ENCODE results near the gene ARMS2.

Gene ARMS2

GRCh38 chr10:122454603-122455080, at the start of gene ARMS2:
Gene ARMS2, plus strand, starts transcription at chr10:122454653. Its CDS starts 75 bp downstream, at chr10:122454728.
- no peak within 1 kb of the TSS for H3K4me3 ChIP-seq (ENCODE audit: low read depth, low read length)
- DNase-seq (ENCODE audit: low read depth): no peak

DNA sequence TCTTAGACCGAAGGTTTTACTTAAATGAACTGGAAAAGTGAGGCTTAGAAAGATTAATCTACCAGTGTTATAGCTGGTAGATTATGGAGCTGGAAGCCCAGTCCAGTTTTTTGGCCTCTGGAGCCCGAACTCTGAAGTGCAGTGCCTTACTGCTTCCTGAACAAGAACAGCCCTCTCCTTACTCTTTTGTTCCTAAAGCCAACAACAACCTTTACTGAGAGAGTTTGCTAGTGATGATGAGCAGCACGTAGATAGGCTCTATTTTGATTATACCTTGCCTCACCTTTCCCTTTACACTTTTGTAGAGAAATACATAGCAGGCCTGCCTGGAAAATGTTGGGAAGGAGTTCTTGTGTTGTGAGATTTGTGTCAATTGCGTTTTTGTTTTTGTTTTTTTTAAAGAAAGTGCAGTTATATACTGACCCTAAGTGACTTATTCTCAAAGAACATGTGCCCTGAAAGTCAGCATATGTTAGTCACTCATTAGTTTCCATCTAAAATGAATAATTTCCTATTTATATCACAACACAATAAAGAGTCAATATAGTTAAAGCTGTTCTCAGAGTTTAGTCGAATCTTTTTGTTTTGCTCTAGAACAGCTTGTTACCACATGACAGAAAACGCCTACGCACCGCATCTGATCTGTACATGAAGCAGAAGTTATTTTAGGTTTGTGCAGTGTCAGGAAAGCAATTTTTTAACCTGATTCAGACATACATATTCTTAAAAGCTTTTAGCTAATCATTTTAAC, 46.9 kb upstream of the ARMS2 start:
- peak; percentile 24 for DNase-seq (ENCODE audit: low read depth)
- H3K4me3 ChIP-seq (ENCODE audit: low read depth, low read length): no peak overlapping the region

DNA sequence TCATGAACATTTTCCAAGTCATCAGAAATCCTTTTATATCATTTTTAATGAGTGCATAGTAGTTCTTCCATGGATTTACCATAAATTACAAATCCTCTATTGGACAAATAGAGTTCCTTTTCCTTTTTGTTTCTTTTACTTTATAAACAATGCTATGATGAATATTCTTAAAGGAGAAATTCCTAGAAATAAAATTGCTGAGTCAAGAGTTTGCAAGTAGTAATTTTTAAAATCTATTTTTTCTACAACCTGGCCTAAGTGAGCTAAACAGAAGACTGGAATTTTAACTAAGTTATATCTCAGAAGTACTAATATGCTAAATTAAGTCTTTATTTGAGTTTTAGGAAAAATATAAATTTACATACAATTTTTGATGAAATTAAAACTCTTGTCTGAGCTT, 41.1 kb upstream of the ARMS2 start:
- DNase-seq (ENCODE audit: low read depth): no peak
- H3K4me3 ChIP-seq (ENCODE audit: low read depth, low read length): no peak overlapping the region

DNA sequence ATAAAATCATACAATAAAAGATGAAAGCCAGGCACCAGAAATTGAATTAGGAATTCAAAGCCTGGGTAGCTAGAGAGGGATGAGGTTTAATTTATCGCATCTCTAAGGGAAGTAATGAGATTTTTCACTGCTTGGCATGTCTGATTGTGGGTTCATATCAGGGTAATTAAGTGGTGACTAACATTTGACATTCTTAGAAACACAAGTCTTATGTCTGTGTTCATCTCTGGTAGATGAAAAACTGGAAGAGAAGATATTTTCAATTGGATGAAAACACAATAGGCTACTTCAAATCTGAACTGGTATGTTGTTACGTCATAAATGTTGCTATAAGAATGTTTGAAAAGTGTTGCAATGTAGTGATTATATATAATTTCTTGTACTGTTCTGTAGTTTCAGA, 36.8 kb upstream of the ARMS2 start:
- peak; percentile 20 for DNase-seq (ENCODE audit: low read depth)
- no peak overlapping the region for H3K4me3 ChIP-seq (ENCODE audit: low read depth, low read length)

- peak; percentile 20 for DNase-seq (ENCODE audit: low read depth)
- no peak overlapping the region for H3K4me3 ChIP-seq (ENCODE audit: low read depth, low read length)
Observed at GRCh38 chr10:122419016-122419415, 35.4 kb upstream of the ARMS2 start.

DNA sequence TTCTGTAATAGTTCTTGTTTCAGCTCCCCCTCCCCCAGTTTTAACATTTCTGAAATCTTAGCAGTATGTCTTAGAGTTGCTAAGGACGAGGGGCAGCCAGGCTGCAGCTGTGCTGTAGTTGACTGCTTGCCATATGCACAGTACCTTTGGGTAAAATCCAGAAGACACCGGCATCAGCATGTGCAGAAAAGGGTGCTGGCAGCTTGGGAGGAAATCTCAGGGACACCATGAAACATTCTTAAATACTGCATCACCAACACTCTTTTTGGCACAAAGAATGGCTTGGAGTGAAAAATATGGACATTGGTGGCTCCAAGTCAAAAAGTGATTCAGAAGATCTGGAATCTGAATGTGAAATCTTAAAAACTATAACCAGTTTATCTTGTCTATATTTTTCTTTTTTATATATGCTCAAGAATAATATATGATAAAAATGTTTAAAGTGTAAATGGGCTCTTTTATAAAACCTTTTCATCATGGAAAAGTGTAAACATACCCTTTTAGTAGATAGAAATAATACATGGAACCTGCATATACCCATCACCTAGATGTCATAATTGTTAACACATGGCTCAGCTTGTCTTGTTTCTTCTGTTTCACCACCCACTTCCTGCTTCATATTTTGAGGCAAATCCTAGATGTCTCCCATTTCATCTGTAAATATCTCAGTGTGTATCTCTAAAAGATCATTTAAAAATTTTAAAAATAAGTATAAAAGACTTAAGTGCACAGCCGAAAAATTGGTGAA, 34.4 kb upstream of the ARMS2 start:
- no peak overlapping the region for H3K4me3 ChIP-seq (ENCODE audit: low read depth, low read length)
- peak; percentile 87 for DNase-seq (ENCODE audit: low read depth)

DNA sequence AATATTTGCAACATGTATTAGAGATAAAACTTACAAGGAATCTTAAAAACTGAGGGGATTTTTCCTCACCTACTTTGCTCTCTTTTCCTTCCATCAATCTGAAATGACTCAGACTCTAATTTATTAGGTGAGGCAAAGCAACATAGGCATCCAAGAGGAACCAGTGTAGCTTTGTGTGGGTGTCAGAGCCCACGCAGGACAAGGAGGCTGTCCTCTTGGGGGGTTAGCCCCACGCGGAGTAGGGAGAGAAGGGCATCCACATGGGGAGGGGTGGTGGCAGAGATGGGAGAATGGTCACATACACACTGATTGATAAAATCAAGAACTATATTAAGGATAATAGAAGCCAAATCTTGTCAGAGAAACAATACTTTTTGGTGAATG, 33.8 kb upstream of the ARMS2 start:
- no peak for DNase-seq (ENCODE audit: low read depth)
- no peak overlapping the region for H3K4me3 ChIP-seq (ENCODE audit: low read depth, low read length)

- no peak overlapping the region for H3K4me3 ChIP-seq (ENCODE audit: low read depth, low read length)
- no peak for DNase-seq (ENCODE audit: low read depth)
Observed at GRCh38 chr10:122421054-122421625, 33.3 kb upstream of the ARMS2 start.

- no peak for DNase-seq (ENCODE audit: low read depth)
- H3K4me3 ChIP-seq (ENCODE audit: low read depth, low read length): no peak overlapping the region
Observed at GRCh38 chr10:122421742-122422141, 32.7 kb upstream of the ARMS2 start.

DNA sequence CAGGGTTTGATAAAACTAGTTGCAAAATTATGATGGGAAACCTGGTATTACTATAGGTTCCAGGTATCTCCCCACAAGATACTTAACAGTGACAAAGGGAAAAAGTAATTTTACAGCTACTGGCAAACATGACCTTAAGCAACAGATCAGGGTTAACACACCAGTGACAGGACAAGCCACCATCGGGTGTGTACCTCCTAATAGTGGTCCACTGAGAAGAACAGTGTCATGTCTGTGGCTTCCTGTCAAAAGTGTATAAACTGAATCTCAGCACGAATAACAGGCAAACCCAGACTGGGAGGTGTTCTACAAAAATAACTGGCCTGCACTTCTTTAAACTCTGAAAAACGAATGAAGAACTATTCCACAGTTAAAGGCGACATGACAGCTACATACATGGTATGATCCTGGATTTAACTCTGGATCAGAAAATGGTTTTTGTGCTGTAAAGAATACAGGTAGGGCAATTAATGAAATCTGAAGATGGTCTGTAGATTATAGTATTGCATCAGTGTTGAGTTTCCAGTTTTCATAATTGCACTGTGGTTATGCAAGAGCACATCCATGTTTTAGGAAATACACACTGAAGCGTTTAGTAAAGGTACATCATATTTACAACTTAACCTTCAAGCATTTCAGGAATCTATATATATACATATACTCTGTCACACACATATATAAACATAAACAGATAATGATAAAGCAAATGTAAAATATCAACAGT, 32.0 kb upstream of the ARMS2 start:
- H3K4me3 ChIP-seq (ENCODE audit: low read depth, low read length): no peak overlapping the region
- no peak for DNase-seq (ENCODE audit: low read depth)

- DNase-seq (ENCODE audit: low read depth): no peak
- H3K4me3 ChIP-seq (ENCODE audit: low read depth, low read length): no peak overlapping the region
Observed at GRCh38 chr10:122424059-122424458, 30.4 kb upstream of the ARMS2 start.

- no peak for DNase-seq (ENCODE audit: low read depth)
- H3K4me3 ChIP-seq (ENCODE audit: low read depth, low read length): no peak overlapping the region
Observed at GRCh38 chr10:122426829-122427228, 27.6 kb upstream of the ARMS2 start.

DNA sequence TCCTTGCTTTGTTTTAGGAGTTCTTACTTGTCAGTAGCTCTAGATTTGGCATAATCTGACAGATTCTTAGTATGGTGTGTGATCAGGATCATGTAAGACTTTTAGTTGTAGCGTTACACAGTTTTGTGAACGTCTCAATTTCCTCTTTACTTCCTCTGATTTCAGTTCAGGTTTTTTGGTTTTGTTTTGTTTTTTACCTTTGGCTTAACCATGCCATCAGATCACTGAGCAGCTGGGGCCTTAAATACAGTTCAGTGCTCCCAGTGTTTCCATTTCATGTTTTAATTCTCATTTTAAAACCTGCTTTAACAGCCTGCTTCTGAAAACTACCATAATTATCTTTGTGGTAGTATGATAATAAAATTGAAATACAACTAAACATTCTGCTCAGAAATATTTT, 27.2 kb upstream of the ARMS2 start:
- no peak for DNase-seq (ENCODE audit: low read depth)
- H3K4me3 ChIP-seq (ENCODE audit: low read depth, low read length): no peak overlapping the region

GRCh38 chr10:122435212-122435827, 19.1 kb upstream of the ARMS2 start:
- no peak overlapping the region for H3K4me3 ChIP-seq (ENCODE audit: low read depth, low read length)

DNA sequence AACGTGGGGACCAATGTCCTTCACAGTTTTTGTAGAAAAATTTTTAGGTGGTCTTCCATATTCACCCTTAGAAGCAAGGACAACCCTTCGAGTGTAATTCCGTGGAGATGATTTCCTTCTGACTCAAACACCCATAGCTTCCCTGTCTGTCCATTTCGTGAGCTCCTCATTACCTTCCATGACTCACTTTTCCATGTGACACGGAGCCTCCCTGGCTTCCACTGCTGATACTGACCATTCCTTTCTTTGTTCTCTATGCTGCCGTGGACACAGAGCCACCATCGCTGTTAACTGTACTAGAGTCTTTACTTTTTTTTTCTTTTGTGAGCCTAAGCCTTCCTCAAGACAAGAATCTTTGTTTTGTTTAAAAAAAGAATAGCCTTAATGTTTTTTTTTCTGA, 12.5 kb upstream of the ARMS2 start:
- H3K4me3 ChIP-seq (ENCODE audit: low read depth, low read length): no peak overlapping the region
- DNase-seq (ENCODE audit: low read depth): no peak

More at GRCh38 chr10:122435212-122435827, 19.1 kb upstream of the ARMS2 start:
- no peak for DNase-seq (ENCODE audit: low read depth)

GRCh38 chr10:122445469-122445868, 9.0 kb upstream of the ARMS2 start:
- no peak for DNase-seq (ENCODE audit: low read depth)
- H3K4me3 ChIP-seq (ENCODE audit: low read depth, low read length): no peak overlapping the region

GRCh38 chr10:122445904-122446303, 8.5 kb upstream of the ARMS2 start:
- no peak for DNase-seq (ENCODE audit: low read depth)

GRCh38 chr10:122446668-122447423, 7.6 kb upstream of the ARMS2 start:
- no peak for DNase-seq (ENCODE audit: low read depth)
- H3K4me3 ChIP-seq (ENCODE audit: low read depth, low read length): no peak overlapping the region

More at GRCh38 chr10:122445904-122446303, 8.5 kb upstream of the ARMS2 start:
- H3K4me3 ChIP-seq (ENCODE audit: low read depth, low read length): no peak overlapping the region

DNA sequence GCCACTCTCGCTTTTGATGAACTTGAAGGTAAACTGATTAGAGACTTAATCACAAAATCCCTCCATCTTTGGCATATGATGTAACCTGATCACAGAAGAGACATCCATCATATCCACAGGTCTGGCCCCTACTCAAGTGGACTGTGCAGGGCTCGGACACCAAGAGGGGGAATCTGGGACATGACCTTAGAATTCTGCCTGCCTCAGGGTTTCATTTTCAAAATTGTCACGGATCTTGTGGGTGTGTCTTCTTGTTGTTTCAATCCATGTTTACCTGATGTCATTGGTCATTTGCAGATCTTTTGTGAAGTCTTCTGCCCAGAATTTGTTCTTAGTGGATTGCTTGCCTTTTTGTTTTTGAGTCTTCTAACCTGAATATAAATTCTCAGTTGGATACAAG, 5.9 kb upstream of the ARMS2 start:
- no peak overlapping the region for H3K4me3 ChIP-seq (ENCODE audit: low read depth, low read length)
- DNase-seq (ENCODE audit: low read depth): no peak

All from skeletal muscle cell (primary cell).